ENCODE data around the gene PCBP3. TPM values are rescaled to one million over a fixed set of nuclear protein-coding genes. Genes with fewer than 3 reads are reported as not detected.

PCBP3 gene
- total RNA-seq, 1 experiment from 2014 or later = 10.9 TPM

DNA sequence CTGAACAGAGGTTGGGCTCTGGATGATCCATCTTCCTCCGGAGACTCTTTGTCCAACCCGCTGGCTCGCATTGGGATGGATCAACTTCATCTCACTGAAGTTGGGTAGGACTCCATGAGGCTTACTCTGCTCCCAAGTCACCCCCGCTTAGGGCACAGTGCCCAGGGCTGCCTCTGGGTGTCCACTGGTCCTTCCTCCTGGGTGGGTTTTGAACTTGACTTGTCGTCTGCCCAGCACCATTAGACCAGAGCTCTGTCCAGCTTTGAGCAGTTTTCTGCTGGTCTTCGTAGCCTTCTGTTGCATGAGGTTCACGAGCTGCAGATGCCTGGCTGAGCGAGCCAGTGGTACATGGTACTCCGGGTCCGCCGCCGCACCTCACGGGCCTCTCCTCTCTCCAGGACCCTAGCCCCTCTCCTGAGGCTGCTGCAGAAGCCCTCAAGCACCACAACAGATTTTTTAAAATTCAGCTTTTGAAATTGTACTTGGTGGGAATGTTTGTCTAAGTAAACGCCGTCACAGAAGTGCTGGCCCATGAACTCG is 304.3 kb downstream of the PCBP3 start:
- no peak for DNase-seq
- no peaks in the 10 kb centered on the region for H3K79me1 ChIP-seq (ENCODE audit: insufficient read depth, low read depth, low read length, poor library complexity, severe bottlenecking)

More for the DNA sequence above, 304.3 kb downstream of the PCBP3 start:
- no peaks in the 10 kb centered on the region for H4K20me1 ChIP-seq (ENCODE audit: control insufficient read depth, insufficient read depth, insufficient read length)
- Mint-ChIP-seq H3K4me3 (no peak overlapping the region; a peak in 1 of 5 replicates), H3K27ac (no peak overlapping the region), H3K9me3 (no peaks in the 10 kb centered on the region; a peak in 1 of 5 replicates), H3K4me1 (peaks cover 14 to 22% of the 10 kb centered on the region in 2 experiments), H3K36me3 (ENCODE audit: insufficient read depth in 1 of 3, low read depth in 3 of 3) (no peaks in the 10 kb centered on the region), H3K27me3 (ENCODE audit: low read depth) (peaks cover 29% of the 10 kb centered on the region)
- H3K56ac ChIP-seq (ENCODE audit: insufficient read length, low read depth, low read length) = no peak overlapping the region
- H4K91ac ChIP-seq (ENCODE audit: insufficient read length, low read depth, low read length) = no peak overlapping the region
- H3K4me2 ChIP-seq (ENCODE audit: insufficient read depth, insufficient read length, low read length) = no peak overlapping the region
- H3K79me2 ChIP-seq (ENCODE audit: insufficient read depth, low read length) = no peaks in the 10 kb centered on the region
- no CpG with 5 or more reads among the region's 16 CpGs for WGBS (ENCODE audit: extremely low coverage, insufficient read length, low lambda C conversion rate)
- no peak overlapping the region for H3K18ac ChIP-seq (ENCODE audit: insufficient read length, low read depth, low read length)
- no peak overlapping the region for H3K27ac ChIP-seq (ENCODE audit: insufficient read length, low read depth, low read length)
- H4K5ac ChIP-seq (ENCODE audit: insufficient read length, low read depth, low read length) = no peak overlapping the region
- no peak overlapping the region for H3T11ph ChIP-seq (ENCODE audit: low read length)
- H2AFZ ChIP-seq (ENCODE audit: low read length) = no peak overlapping the region
- H3K4me1 ChIP-seq (ENCODE audit: insufficient read depth, low read length) = no peaks in the 10 kb centered on the region
- no peak overlapping the region for H3K9ac ChIP-seq (ENCODE audit: extremely low read depth, insufficient read length, low read length)
- H2AK5ac ChIP-seq (ENCODE audit: insufficient read length, low read length) = no peak overlapping the region
- no peak overlapping the region for H2BK12ac ChIP-seq (ENCODE audit: insufficient read length, low read depth, low read length)
- H2BK5ac ChIP-seq (ENCODE audit: insufficient read length, low read length) = no peak overlapping the region
- H3K14ac ChIP-seq (ENCODE audit: insufficient read depth, low read length) = no peak overlapping the region
- H2BK20ac ChIP-seq (ENCODE audit: low read depth, low read length, poor library complexity, severe bottlenecking) = no peak overlapping the region
- no peak overlapping the region for H3K23ac ChIP-seq (ENCODE audit: insufficient read length, low read depth, low read length)
- TF ChIP-seq, protein P1, sequence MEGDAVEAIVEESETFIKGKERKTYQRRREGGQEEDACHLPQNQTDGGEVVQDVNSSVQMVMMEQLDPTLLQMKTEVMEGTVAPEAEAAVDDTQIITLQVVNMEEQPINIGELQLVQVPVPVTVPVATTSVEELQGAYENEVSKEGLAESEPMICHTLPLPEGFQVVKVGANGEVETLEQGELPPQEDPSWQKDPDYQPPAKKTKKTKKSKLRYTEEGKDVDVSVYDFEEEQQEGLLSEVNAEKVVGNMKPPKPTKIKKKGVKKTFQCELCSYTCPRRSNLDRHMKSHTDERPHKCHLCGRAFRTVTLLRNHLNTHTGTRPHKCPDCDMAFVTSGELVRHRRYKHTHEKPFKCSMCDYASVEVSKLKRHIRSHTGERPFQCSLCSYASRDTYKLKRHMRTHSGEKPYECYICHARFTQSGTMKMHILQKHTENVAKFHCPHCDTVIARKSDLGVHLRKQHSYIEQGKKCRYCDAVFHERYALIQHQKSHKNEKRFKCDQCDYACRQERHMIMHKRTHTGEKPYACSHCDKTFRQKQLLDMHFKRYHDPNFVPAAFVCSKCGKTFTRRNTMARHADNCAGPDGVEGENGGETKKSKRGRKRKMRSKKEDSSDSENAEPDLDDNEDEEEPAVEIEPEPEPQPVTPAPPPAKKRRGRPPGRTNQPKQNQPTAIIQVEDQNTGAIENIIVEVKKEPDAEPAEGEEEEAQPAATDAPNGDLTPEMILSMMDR (conservative IDR thresholded peaks at IDR 0.05) = no peak
- H3K27me3 ChIP-seq (ENCODE audit: insufficient read depth, low read length) = no peaks in the 10 kb centered on the region
- no peak overlapping the region for H2BK120ac ChIP-seq (ENCODE audit: low read depth, low read length, poor library complexity, severe bottlenecking)
- H3K4ac ChIP-seq (ENCODE audit: low read depth, low read length) = no peak overlapping the region
- no peak overlapping the region for H4K8ac ChIP-seq (replicated peaks; ENCODE audit: insufficient read length, low read depth, low read length)
- no peaks in the 10 kb centered on the region for H3K9me3 ChIP-seq (ENCODE audit: control insufficient read depth, low read depth, low read length)
- H3K23me2 ChIP-seq (ENCODE audit: insufficient read length, low read depth, low read length, poor library complexity, severe bottlenecking) = no peaks in the 10 kb centered on the region
- H2BK15ac ChIP-seq (ENCODE audit: low read depth, low read length) = no peak overlapping the region
